ENCODE measurements around the gene PARD3B.

GRCh38 chr2:205346649-205347048 lies 801.4 kb downstream of the PARD3B start:
- TF ChIP-seq CTCF (IDR thresholded peaks at IDR 0.05; ENCODE audit: insufficient read depth, low read length, poor library complexity, severe bottlenecking) (no peak), EZH2phosphoT487 (conservative IDR thresholded peaks at IDR 0.05; ENCODE audit: low read length) (no peak)

All from SU-DHL-6 (cell line).